B cell (primary cell): ENCODE data around the gene PLIN4. TPM values are rescaled to one million over a fixed set of nuclear protein-coding genes. Genes with fewer than 3 reads are reported as not detected.
A peak's percentile ranks its signal among the peaks of the same experiment; 100 is the strongest.

Source experiments
- ATAC-seq: fragments of 200-7000 bp; cut with Tn5 transposase; one replicate; pipeline ENCODE4 v1.10.0; 2021; ENCODE audit warnings: low read depth, mild to moderate bottlenecking, moderate number of reproducible peaks, moderate library complexity
- CTCF ChIA-PET: fragments of 350-600 bp; sonication (Branson Sonifier 250); formaldehyde crosslinking; loops from one replicate; lab custom pipeline; 2021; ENCODE audit warnings: antibody characterized with exemption, inconsistent platforms; lab: Charles Lee
- POLR2A ChIA-PET: fragments of 350-600 bp; sonication (Branson Sonifier 250); formaldehyde crosslinking; loops from one replicate; lab custom pipeline; 2021; ENCODE audit warnings: antibody characterized with exemption; lab: Charles Lee
- DNase-seq: peaks from one replicate; pipeline ENCODE4 v3.0.0; 2013
- H2AFZ ChIP-seq: 2 replicates; pipeline ENCODE4 v1.6.1; 2012; ENCODE audit warnings: mild to moderate bottlenecking, low read depth, low read length; ENCODE audit not compliant: insufficient read depth, poor library complexity, severe bottlenecking
- H3K27ac ChIP-seq, 2 donors: 1 replicate in 1 of 2; 2 replicates in 1 of 2; pipeline ENCODE4 v1.5.1; 2012 to 2013; ENCODE audit warnings: low read length in 2 of 2, mild to moderate bottlenecking in 2 of 2, moderate library complexity in 1 of 2
- H3K27me3 ChIP-seq, 4 experiments: fragments of 200-600 bp in 1 of 4; sonication (generic) in 1 of 4; replicated peaks in 1 of 4; 1 replicate in 2 of 4; 2 replicates in 2 of 4; pipeline versions ENCODE4 v1.6.1 to v1.7.0; 2013 to 2016; ENCODE audit warnings: low read length in 3 of 4, mild to moderate bottlenecking in 2 of 4, mixed read lengths in 1 of 4, moderate library complexity in 1 of 4; ENCODE audit not compliant: insufficient read depth in 4 of 4, control insufficient read depth in 3 of 4; ENCODE audit errors: control extremely low read depth in 1 of 4
- H3K36me3 ChIP-seq, 2 experiments: replicated peaks in 1 of 2; 1 replicate in 1 of 2; 2 replicates in 1 of 2; pipeline versions ENCODE4 v1.6.1 to v1.7.1; 2013; ENCODE audit warnings: low read length in 1 of 2; ENCODE audit not compliant: insufficient read depth in 2 of 2, control insufficient read depth in 1 of 2; ENCODE audit errors: control extremely low read depth in 1 of 2, extremely low read depth in 1 of 2
- H3K4me1 ChIP-seq, 2 donors: fragments of 200-600 bp in 1 of 2; sonication (generic) in 1 of 2; 1 replicate in 1 of 2; 2 replicates in 1 of 2; pipeline versions ENCODE4 v1.5.1 to v1.6.1; 2013 to 2017; ENCODE audit warnings: low read length in 2 of 2; ENCODE audit not compliant: control insufficient read depth in 2 of 2, insufficient read depth in 2 of 2
- H3K4me2 ChIP-seq: replicated peaks from 2 replicates; pipeline ENCODE3; 2012; ENCODE audit warnings: mild to moderate bottlenecking, low read depth, low read length; ENCODE audit not compliant: poor library complexity, severe bottlenecking
- H3K4me3 ChIP-seq, 5 experiments: fragments of 200-600 bp in 1 of 5; sonication (generic) in 1 of 5; 1 replicate in 3 of 5; 2 replicates in 2 of 5; pipeline versions ENCODE4 v1.5.1 to v1.7.0; 2011 to 2016; ENCODE audit warnings: low read length in 4 of 5, mild to moderate bottlenecking in 4 of 5, low read depth in 2 of 5, control low read depth in 1 of 5, moderate library complexity in 1 of 5; ENCODE audit not compliant: insufficient read depth in 1 of 5; ENCODE audit errors: control extremely low read depth in 1 of 5, extremely low read depth in 1 of 5
- H3K79me2 ChIP-seq: fragments of 200-600 bp; sonication (generic); one replicate; pipeline ENCODE4 v1.6.0; 2016; ENCODE audit warnings: low read length; ENCODE audit not compliant: control insufficient read depth, insufficient read depth
- H3K9ac ChIP-seq: fragments of 200-600 bp; sonication (generic); 2 replicates; pipeline ENCODE4 v1.6.1; 2017; ENCODE audit warnings: mild to moderate bottlenecking, low read length, moderate library complexity
- H3K9me3 ChIP-seq, 3 donors: one replicate each; pipeline versions ENCODE4 v1.6.1 to v1.7.1; 2013; ENCODE audit warnings: low read length in 2 of 3; ENCODE audit not compliant: control insufficient read depth in 2 of 3, insufficient read depth in 1 of 3; ENCODE audit errors: control extremely low read depth in 1 of 3
- H4K20me1 ChIP-seq: 2 replicates; pipeline ENCODE4 v1.6.0; 2012; ENCODE audit warnings: mild to moderate bottlenecking, low read length; ENCODE audit not compliant: insufficient read depth, control insufficient read depth, poor library complexity, severe bottlenecking
- H3K27ac Mint-ChIP-seq: one replicate; pipeline ENCODE4 v1.8.0; 2021; ENCODE audit warnings: mixed read lengths
- H3K27me3 Mint-ChIP-seq: one replicate; pipeline ENCODE4 v1.8.0; 2021; ENCODE audit warnings: mixed read lengths
- H3K4me1 Mint-ChIP-seq: one replicate; pipeline ENCODE4 v1.8.0; 2021; ENCODE audit warnings: mixed read lengths
- H3K4me3 Mint-ChIP-seq: one replicate; pipeline ENCODE4 v1.8.0; 2021; ENCODE audit warnings: mixed read lengths
- H3K9me3 Mint-ChIP-seq: one replicate; pipeline ENCODE4 v1.8.0; 2022; ENCODE audit warnings: mixed read lengths; ENCODE audit not compliant: insufficient read depth
- EZH2 ChIP-seq: IDR thresholded peaks from 2 replicates; pipeline ENCODE4 v1.6.1; 2012; ENCODE audit warnings: borderline replicate concordance, low read depth, mild to moderate bottlenecking, moderate library complexity, low read length; ENCODE audit not compliant: insufficient read depth, poor library complexity, severe bottlenecking
- WGBS: methylation state at CpG from one replicate; pipeline ENCODE4 v1.1.5; 2013; ENCODE audit warnings: missing lambda C conversion rate; ENCODE audit not compliant: insufficient coverage; 5-methylcytosine and 5-hydroxymethylcytosine counted together
- intact Hi-C: fragments of 100-400 bp; cut with micrococcal nuclease; formaldehyde crosslinking; loops from one replicate; pipeline ENCODE4 v1.10.0; 2022
- polyA plus RNA-seq: library from polyadenylated mRNA; depleted of rRNA; stranded (reverse); fragments of >200 nt; gene quantifications from 2 replicates; pipeline ENCODE4 v1.2.3, GENCODE V29; 2012
- total RNA-seq, 2 donors: library from RNA; stranded (reverse); fragments of 120-200 nt in 1 of 2; gene quantifications; 1 replicate in 1 of 2; 2 replicates in 1 of 2; pipeline versions ENCODE4 v1.2.3 to v1.2.4, GENCODE V29; 2013 to 2022
- TF ChIP-seq, protein P1 (sequence below): fragments of 200-600 bp; IDR thresholded peaks from one replicate; pipeline ENCODE4 v1.8.0; 2022; ENCODE audit warnings: antibody characterized with exemption, mild to moderate bottlenecking

The PLIN4 gene
- total and polyA plus RNA-seq, 2 donors (not counting 1 experiment from before 2014, with no cell fraction given) = 0.04 to 0.07 TPM

DNA sequence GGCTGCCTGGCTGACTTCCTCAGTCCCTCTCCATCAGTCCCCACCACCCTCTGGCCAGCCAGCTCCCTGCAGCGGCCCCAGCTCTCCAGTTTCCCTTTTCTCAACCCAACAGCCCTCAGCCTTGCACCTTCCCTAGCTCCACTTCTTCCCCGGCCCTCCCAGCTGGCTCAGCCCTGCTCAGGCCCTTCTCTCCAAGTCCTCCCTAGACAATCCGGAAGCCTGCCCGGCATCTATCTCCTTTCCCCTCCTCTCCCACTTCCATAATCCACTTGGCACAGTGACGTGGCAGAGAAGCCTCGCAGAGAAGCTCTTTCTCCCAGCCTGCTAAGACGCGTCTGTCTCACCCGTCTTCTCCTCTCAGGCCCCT is 61.8 kb downstream of the PLIN4 start:
- no peaks in the 10 kb centered on the region for H3K9me3 ChIP-seq
- Mint-ChIP-seq H3K27ac (peak overlapping the region; percentile 90), H3K4me1 (peaks cover 24% of the 10 kb centered on the region), H3K9me3 (no peaks in the 10 kb centered on the region), H3K4me3 (peak overlapping the region; percentile 89), H3K27me3 (no peaks in the 10 kb centered on the region)
- no peaks in the 10 kb centered on the region for H3K27me3 ChIP-seq
- TF ChIP-seq, protein P1, sequence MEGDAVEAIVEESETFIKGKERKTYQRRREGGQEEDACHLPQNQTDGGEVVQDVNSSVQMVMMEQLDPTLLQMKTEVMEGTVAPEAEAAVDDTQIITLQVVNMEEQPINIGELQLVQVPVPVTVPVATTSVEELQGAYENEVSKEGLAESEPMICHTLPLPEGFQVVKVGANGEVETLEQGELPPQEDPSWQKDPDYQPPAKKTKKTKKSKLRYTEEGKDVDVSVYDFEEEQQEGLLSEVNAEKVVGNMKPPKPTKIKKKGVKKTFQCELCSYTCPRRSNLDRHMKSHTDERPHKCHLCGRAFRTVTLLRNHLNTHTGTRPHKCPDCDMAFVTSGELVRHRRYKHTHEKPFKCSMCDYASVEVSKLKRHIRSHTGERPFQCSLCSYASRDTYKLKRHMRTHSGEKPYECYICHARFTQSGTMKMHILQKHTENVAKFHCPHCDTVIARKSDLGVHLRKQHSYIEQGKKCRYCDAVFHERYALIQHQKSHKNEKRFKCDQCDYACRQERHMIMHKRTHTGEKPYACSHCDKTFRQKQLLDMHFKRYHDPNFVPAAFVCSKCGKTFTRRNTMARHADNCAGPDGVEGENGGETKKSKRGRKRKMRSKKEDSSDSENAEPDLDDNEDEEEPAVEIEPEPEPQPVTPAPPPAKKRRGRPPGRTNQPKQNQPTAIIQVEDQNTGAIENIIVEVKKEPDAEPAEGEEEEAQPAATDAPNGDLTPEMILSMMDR = no peak
- TF ChIP-seq EZH2 = no peak
- H4K20me1 ChIP-seq = peaks cover 39% of the 10 kb centered on the region
- intact Hi-C loops = loop anchor here (2.0 to 5.0 kb wide), 3 partner anchors 79 to 1019 kb away; partner anchors contain the start of gene YJU2
- CTCF ChIA-PET = interaction anchor here (0.7 to 1.0 kb wide), 2 partner anchors 14 to 54 kb away, joined by 3 read pairs; partner anchors contain the start of gene CHAF1A
- WGBS = 9% methylated on average over 9 of the region's 9 CpGs
- peaks cover 9 to 19% of the 10 kb centered on the region in 2 donors for H3K4me1 ChIP-seq
- peak overlapping the region; percentile 35 to 76 (median 64) for H3K4me3 ChIP-seq
- peak overlapping the region; percentile 98 for H3K4me2 ChIP-seq
- peak overlapping the region; percentile 2 to 71 for H3K27ac ChIP-seq
- peak overlapping the region; percentile 42 for H2AFZ ChIP-seq
- H3K9ac ChIP-seq = peak overlapping the region; percentile 73
- POLR2A ChIA-PET = interaction anchor here (0.8 to 1.2 kb wide), 3 partner anchors 15 to 634 kb away, joined by 4 to 8 read pairs (median 7); partner anchors contain the start of gene CHAF1A
- H3K36me3 ChIP-seq = peaks cover 0 to 18% of the 10 kb centered on the region in 2 experiments
- DNase-seq = no peak
- H3K79me2 ChIP-seq = peaks cover 18% of the 10 kb centered on the region
- no peak for ATAC-seq

DNA sequence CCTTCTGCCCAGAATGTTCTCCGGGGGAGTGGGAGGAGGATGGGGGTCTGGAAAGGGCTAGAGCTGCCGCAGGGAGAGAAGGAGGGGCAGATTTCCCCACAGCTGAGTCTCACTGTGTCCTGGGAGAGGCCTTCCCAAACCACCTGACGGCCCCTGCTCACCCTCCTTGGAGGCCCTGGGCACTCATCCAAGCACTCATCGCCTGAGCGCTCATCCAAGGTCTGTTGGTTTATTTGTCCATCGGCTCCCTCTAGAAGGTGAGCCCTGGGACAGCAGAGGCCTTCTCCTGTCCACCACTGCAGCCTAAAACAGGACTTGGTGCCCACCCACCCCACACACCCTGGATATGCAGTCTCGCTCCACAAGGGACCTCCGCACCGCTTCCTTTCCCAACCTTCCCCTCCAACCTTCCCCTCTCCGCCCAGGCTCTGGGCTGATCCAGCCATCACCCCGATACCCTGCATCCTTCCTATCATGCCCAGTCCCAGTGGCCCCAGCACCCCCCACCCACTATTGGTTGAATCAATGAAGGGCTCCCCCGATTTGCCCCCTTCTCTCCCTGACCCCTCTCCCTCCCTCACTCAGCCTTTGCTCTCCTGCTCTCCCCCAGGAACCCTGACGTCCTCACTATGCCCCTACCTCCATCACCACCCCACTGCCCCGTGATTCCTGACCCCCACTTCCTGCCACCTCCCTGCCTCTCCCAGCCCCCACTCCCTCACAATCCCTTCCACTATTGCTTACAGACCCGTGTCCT is 62.4 kb downstream of the PLIN4 start:
- Histone ChIP-seq H2AFZ (peak overlapping the region; percentile 42), H3K79me2 (peaks cover 18% of the 10 kb centered on the region), H3K9ac (peak overlapping the region; percentile 73), H4K20me1 (peaks cover 39% of the 10 kb centered on the region), H3K4me1 (peaks cover 9 to 19% of the 10 kb centered on the region in 2 donors), H3K4me2 (peak overlapping the region; percentile 98), H3K27ac (peak overlapping the region; percentile 2 to 71), H3K9me3 (no peaks in the 10 kb centered on the region), H3K4me3 (no peak overlapping the region), H3K27me3 (no peaks in the 10 kb centered on the region), H3K36me3 (peaks cover 0 to 21% of the 10 kb centered on the region in 2 experiments)
- no peaks in the 10 kb centered on the region for H3K9me3 Mint-ChIP-seq
- ATAC-seq (no peak), DNase-seq (no peak)
- CTCF ChIA-PET = no interaction called here
- no peaks in the 10 kb centered on the region for H3K27me3 Mint-ChIP-seq
- peak overlapping the region; percentile 90 for H3K27ac Mint-ChIP-seq
- peaks cover 24% of the 10 kb centered on the region for H3K4me1 Mint-ChIP-seq
- POLR2A ChIA-PET = interaction anchor here (1.2 kb wide), 1 partner anchor 15 kb away, joined by 7 read pairs; no protein-coding TSS in a partner anchor
- intact Hi-C loops = loop anchor here (2.0 to 5.0 kb wide), 3 partner anchors 79 to 1019 kb away; partner anchors contain the start of gene YJU2
- WGBS = 58% methylated on average over 13 of the region's 15 CpGs
- peak overlapping the region; percentile 89 for H3K4me3 Mint-ChIP-seq
- TF ChIP-seq EZH2 = no peak
- TF ChIP-seq, protein P1 = no peak
